Activated T-cell treated with anti-CD3 and anti-CD28 coated beads, Interleukin-2, amount 50 U/mL, for 4 hours (primary cell): ENCODE measurements around the gene CUX1. TPM values are rescaled to one million over a fixed set of nuclear protein-coding genes. Genes with fewer than 3 reads are reported as not detected.
"Not testable (repeated sequence)": the region's sequence is repeated elsewhere in the genome, so short reads cannot be mapped to it uniquely, and the experiment has no call there.

Source experiments
- ATAC-seq, 2 donors: fragments of 200-7000 bp; cut with Tn5 transposase; one replicate each; pipeline ENCODE4 v1.10.0; 2021
- DNase-seq: peaks from one replicate; pipeline ENCODE4 v3.0.0-alpha.2; 2020
- H3K27me3 Mint-ChIP-seq: one replicate; pipeline ENCODE4 v1.8.0; 2021; ENCODE audit warnings: low read depth, mixed read lengths
- H3K36me3 Mint-ChIP-seq: one replicate; pipeline ENCODE4 v1.8.0; 2022; ENCODE audit warnings: mixed read lengths; ENCODE audit not compliant: insufficient read depth
- H3K4me1 Mint-ChIP-seq: one replicate; pipeline ENCODE4 v1.8.0; 2021; ENCODE audit warnings: low read depth, mixed read lengths
- H3K4me3 Mint-ChIP-seq: one replicate; pipeline ENCODE4 v1.8.0; 2021; ENCODE audit warnings: mild to moderate bottlenecking, moderate library complexity, mixed read lengths
- H3K9me3 Mint-ChIP-seq: one replicate; pipeline ENCODE4 v1.8.0; 2021; ENCODE audit warnings: mixed read lengths
- total RNA-seq, 3 donors: library from RNA; stranded (reverse); gene quantifications; one replicate each; pipeline ENCODE4 v1.2.1, GENCODE V29; 2021

CUX1 gene
- total RNA-seq, 3 donors from 2014 or later: 18.6 to 21.6 (median 20.7) TPM

GRCh38 chr7:101978683-101979082, 161.3 kb downstream of the CUX1 start:
- peaks cover 4% of the 10 kb centered on the region for H3K4me1 Mint-ChIP-seq
- no peak for ATAC-seq
- H3K4me3 Mint-ChIP-seq: no peak overlapping the region
- H3K27me3 Mint-ChIP-seq: no peaks in the 10 kb centered on the region
- peaks cover 5% of the 10 kb centered on the region for H3K36me3 Mint-ChIP-seq
- no peak for DNase-seq
- no peaks in the 10 kb centered on the region for H3K9me3 Mint-ChIP-seq

DNA sequence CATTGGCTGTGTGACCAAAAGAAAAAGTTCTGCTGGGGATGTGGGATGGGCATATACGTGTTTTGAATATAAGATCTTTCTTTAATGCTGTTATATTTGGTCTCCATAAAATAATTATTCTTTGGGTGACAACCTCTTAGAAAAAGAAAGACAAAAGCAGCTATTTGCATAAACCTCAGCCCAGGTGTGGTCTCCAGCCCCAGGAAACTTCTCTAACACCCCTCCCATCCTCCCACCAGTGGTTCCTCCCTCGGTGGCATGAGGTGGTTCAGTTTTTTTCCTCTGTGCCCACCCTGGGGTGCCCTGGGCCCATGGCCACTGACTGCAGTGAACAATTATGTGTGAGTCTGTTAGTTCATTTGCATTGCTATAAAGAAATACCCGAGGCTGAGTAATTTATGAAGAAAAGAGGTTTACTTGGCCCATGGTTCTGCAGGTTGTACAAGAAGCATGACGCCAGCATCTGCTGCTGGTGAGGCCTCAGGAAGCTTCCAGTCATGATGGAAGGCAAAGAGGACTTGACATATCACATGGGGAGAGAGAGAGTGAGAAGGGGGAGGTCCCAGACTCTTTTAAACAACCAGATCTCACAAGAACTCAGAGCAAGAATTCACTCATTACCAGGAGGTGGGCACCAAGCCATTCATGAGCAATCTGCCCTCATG, 165.9 kb downstream of the CUX1 start:
- Mint-ChIP-seq H3K4me3 (no peak overlapping the region), H3K27me3 (no peaks in the 10 kb centered on the region), H3K36me3 (peaks cover 10% of the 10 kb centered on the region), H3K9me3 (no peaks in the 10 kb centered on the region), H3K4me1 (peaks cover 3% of the 10 kb centered on the region)
- DNase-seq: no peak
- ATAC-seq: no peak

DNA sequence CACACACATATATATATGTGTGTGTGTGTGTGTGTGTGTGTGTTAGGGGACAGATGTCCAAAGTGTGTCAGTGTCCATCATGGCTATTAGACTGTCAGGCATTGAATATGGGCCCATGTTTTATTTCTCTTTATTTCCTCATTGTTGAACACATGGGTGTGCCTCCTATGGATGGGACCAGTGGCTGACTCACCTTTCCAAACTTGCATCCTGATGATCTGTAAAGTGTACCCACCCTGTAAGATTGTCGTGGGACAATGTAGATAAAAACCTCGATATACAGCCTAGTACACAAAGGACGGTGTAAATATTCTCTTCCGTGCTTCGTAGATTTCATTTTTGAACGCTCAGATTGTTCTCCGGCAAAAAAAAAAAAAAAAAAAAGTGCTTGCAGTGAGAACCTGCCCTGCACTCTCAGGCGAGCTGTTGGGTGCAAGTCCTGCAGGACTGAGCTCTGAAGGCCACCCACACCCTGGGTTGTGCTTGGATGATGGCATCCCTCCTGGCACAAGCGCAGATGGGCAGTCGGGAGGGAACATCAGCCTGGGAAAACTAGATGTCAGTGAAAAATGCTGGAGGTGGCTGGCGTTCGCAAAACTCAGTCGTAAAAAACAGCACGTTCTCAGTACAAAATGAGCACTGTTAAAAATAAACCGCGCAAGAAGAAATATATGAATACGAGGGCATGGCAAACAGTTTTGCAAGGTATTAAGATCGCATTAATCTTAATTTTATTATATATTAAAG, 166.9 kb downstream of the CUX1 start:
- no peaks in the 10 kb centered on the region for H3K27me3 Mint-ChIP-seq
- H3K4me1 Mint-ChIP-seq: peaks cover 6% of the 10 kb centered on the region
- H3K4me3 Mint-ChIP-seq: no peak overlapping the region

GRCh38 chr7:101985057-101985902, 167.9 kb downstream of the CUX1 start:
- Mint-ChIP-seq H3K27me3 (no peaks in the 10 kb centered on the region), H3K4me1 (peaks cover 9% of the 10 kb centered on the region)
- no peak for ATAC-seq

More for the DNA sequence above, 166.9 kb downstream of the CUX1 start:
- DNase-seq: no peak
- no peaks in the 10 kb centered on the region for H3K9me3 Mint-ChIP-seq
- H3K36me3 Mint-ChIP-seq: peaks cover 5% of the 10 kb centered on the region
- no peak for ATAC-seq

GRCh38 chr7:101985903-101986734, 168.7 kb downstream of the CUX1 start:
- Mint-ChIP-seq H3K4me1 (peaks cover 14% of the 10 kb centered on the region), H3K9me3 (no peaks in the 10 kb centered on the region), H3K36me3 (peaks cover 5% of the 10 kb centered on the region), H3K4me3 (no peak overlapping the region), H3K27me3 (no peaks in the 10 kb centered on the region)
- DNase-seq (no peak), ATAC-seq (no peak)

More at GRCh38 chr7:101985057-101985902, 167.9 kb downstream of the CUX1 start:
- no peak for DNase-seq
- H3K36me3 Mint-ChIP-seq: peaks cover 5% of the 10 kb centered on the region
- no peaks in the 10 kb centered on the region for H3K9me3 Mint-ChIP-seq
- no peak overlapping the region for H3K4me3 Mint-ChIP-seq

DNA sequence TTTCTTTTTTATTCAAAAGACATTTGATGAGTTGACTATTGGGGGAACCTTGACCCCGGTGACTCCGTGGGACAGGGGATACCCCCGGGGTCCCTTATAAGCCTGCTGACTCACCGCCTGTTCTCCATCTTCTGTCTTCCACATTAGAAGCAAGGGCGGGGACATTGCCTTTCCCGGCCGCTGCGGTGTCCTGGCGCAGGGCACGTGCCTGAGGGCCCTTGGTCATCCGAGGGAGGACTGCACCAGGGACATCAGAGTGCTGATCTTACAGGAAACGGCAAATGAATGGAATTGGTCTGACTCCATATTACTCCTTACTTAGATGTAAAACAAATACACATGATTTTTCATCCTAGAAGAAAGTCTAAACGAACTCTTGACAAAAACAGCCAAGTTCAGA, 170.1 kb downstream of the CUX1 start:
- Mint-ChIP-seq H3K4me1 (peaks cover 12% of the 10 kb centered on the region), H3K36me3 (peaks cover 5% of the 10 kb centered on the region), H3K9me3 (no peaks in the 10 kb centered on the region), H3K27me3 (no peaks in the 10 kb centered on the region), H3K4me3 (no peak overlapping the region)
- DNase-seq (no peak), ATAC-seq (no peak)

DNA sequence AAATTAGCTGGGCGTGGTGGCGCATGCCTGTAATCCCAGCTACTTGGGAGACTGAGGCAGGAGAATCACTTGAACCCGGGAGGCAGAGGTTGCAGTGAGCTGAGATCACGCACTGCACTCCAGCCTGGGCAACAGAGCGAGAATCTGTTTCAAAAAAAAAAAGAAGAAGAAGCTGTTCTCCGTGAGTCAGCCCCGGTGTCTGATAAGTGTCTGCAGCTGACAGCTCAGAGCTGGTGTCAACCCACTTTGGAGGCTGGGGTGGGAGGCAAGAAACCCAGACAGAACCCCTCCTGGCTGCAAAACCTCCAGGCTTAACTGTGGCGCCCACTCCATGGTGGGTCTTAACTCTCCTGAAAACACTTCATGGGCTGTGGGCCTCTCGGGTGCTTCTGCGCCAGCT, 170.6 kb downstream of the CUX1 start:
- H3K36me3 Mint-ChIP-seq, H3K9me3 Mint-ChIP-seq, H3K4me3 Mint-ChIP-seq, ATAC-seq, H3K27me3 Mint-ChIP-seq, DNase-seq: not testable (repeated sequence)
- H3K4me1 Mint-ChIP-seq: peaks cover 12% of the 10 kb centered on the region

- ATAC-seq: no peak
- Mint-ChIP-seq H3K36me3 (peaks cover 5% of the 10 kb centered on the region), H3K27me3 (no peaks in the 10 kb centered on the region), H3K9me3 (no peaks in the 10 kb centered on the region), H3K4me3 (no peak overlapping the region), H3K4me1 (peaks cover 12% of the 10 kb centered on the region)
- no peak for DNase-seq
Observed at GRCh38 chr7:101988513-101988912, 171.1 kb downstream of the CUX1 start.

DNA sequence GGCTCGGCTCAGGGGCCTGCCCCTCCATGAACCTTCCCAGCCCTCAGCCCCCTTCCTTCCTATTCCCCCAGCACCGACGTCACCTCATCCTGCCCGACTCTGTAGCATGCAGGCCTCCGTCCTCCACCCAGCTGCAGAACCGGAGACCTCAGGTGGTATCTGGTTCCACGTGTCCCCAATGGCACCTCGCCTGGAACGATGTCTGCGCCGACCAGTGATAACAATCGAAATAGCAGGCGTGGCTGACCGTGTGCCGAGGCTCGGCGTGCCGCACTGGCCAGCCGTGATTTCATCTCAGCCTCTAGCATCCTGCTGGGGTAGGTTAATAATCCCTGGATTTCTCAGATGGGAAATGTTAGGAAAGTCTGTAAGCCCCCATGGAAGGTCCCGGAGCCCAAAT, 171.7 kb downstream of the CUX1 start:
- H3K4me1 Mint-ChIP-seq: peaks cover 12% of the 10 kb centered on the region
- ATAC-seq: no peak
- no peaks in the 10 kb centered on the region for H3K9me3 Mint-ChIP-seq
- no peak overlapping the region for H3K4me3 Mint-ChIP-seq
- peaks cover 5% of the 10 kb centered on the region for H3K36me3 Mint-ChIP-seq
- DNase-seq: no peak
- H3K27me3 Mint-ChIP-seq: no peaks in the 10 kb centered on the region

GRCh38 chr7:101990811-101991418, 173.5 kb downstream of the CUX1 start:
- Mint-ChIP-seq H3K4me3 (peak overlapping the region; percentile 54), H3K27me3 (no peaks in the 10 kb centered on the region)
- DNase-seq: no peak

GRCh38 chr7:101991860-101992259, 174.4 kb downstream of the CUX1 start:
- ATAC-seq (no peak), DNase-seq (no peak)
- H3K9me3 Mint-ChIP-seq: no peaks in the 10 kb centered on the region
- H3K4me1 Mint-ChIP-seq: peaks cover 15% of the 10 kb centered on the region
- no peaks in the 10 kb centered on the region for H3K27me3 Mint-ChIP-seq
- H3K36me3 Mint-ChIP-seq: peaks cover 3% of the 10 kb centered on the region
- no peak overlapping the region for H3K4me3 Mint-ChIP-seq

More at GRCh38 chr7:101990811-101991418, 173.5 kb downstream of the CUX1 start:
- H3K9me3 Mint-ChIP-seq: no peaks in the 10 kb centered on the region
- peaks cover 5% of the 10 kb centered on the region for H3K36me3 Mint-ChIP-seq
- peak; percentile 23 to 48 for ATAC-seq
- H3K4me1 Mint-ChIP-seq: peaks cover 15% of the 10 kb centered on the region

GRCh38 chr7:101993311-101993710, 175.9 kb downstream of the CUX1 start:
- H3K4me3 Mint-ChIP-seq: no peak overlapping the region
- no peaks in the 10 kb centered on the region for H3K27me3 Mint-ChIP-seq
- H3K4me1 Mint-ChIP-seq: peaks cover 16% of the 10 kb centered on the region
- no peaks in the 10 kb centered on the region for H3K36me3 Mint-ChIP-seq
- DNase-seq: no peak
- no peaks in the 10 kb centered on the region for H3K9me3 Mint-ChIP-seq
- no peak for ATAC-seq

- H3K36me3 Mint-ChIP-seq: no peaks in the 10 kb centered on the region
- DNase-seq: no peak
- peaks cover 11% of the 10 kb centered on the region for H3K4me1 Mint-ChIP-seq
- H3K27me3 Mint-ChIP-seq: no peaks in the 10 kb centered on the region
- H3K4me3 Mint-ChIP-seq: no peak overlapping the region
- H3K9me3 Mint-ChIP-seq: no peaks in the 10 kb centered on the region
- ATAC-seq: no peak
Observed at GRCh38 chr7:101995121-101995520, 177.7 kb downstream of the CUX1 start.
